GM19324 (cell line): ENCODE data around the gene HMGXB3.
"Not testable (repeated sequence)": the region's sequence is repeated elsewhere in the genome, so short reads cannot be mapped to it uniquely, and the experiment has no call there.

Experiments
- ATAC-seq: cut with Tn5 transposase; IDR thresholded peaks from one replicate; pipeline ENCODE4 v1.9.1; 2021; ENCODE audit warnings: mild to moderate bottlenecking, moderate library complexity; ENCODE audit not compliant: unreplicated experiment, low FRiP score

HMGXB3 gene

DNA sequence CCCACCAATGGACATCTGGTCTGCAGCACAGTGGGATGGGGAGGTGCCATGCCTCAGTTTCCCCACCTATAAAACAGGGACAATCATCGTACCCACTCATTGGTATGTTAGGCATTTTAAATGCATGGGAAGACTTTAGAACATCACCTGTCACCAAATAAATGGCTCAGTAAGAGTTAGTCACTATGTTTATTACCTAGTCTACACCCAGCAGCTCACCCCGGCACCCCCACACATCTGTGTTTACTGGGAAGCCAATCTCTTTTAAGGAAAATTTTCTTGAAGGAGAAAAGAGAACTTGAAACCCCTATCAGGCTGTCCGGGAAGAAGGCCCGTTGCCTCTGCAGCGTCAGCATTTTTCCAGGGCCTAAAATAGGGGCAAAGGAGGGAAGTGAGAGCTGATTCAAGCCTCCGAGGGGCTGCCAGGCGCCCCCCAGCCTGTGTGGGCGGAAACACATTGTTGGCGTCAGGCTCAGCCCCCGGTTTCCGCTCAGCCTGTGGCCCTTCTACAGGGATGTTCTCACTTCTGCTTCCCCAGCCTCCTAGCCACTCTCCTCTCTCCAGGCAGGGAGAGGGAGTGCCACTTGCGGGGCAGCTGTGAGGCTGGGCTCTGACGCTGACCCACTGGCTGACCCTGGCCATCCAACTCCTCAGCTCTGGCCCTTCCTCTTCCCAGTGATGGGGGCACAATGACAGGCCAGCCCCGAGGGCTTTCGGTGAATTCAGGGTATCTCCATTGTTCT lies 81.2 kb downstream of the HMGXB3 start:
- no peak for ATAC-seq

- ATAC-seq = no peak
Observed at GRCh38 chr5:150082374-150082773, 81.8 kb downstream of the HMGXB3 start.

DNA sequence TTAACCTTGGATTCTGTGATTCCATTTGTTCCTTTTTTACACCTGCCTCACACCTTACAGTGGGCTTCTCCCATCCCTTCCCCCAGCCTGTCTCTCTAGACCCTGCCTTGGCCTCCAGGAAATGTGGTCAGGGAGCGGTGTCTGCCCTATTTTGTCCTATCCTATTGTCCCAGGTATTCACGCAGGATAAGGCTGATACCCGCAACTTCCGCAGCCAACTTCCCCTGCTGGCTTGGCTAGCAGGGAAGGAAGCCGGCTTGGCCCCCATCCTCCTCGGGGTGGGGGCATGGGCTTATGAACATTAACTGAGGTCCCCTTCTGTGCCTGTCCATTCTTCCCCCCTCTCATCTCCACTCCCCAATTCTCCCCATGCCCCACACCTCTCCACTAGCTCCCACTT lies 82.3 kb downstream of the HMGXB3 start:
- ATAC-seq = no peak

DNA sequence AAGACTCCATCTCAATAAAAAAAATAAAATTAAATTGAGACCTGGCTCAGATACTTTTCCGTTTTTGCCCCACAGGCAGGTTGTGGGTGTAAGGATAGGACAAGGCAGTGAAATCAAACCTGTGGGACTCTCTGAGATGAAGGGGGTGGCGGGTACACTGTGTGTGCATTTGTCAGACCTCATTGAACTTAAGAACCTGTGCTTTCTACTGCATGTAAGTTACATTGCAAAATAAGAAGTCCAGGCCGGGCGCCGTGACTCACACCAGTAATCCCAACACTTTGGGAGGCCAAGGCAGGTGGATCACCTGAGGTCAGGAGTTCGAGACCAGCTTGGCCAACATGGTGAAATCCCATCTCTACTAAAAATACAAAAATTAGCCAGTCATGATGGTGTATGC lies 84.2 kb downstream of the HMGXB3 start:
- not testable (repeated sequence) for ATAC-seq

GRCh38 chr5:150085191-150085912 lies 84.8 kb downstream of the HMGXB3 start:
- ATAC-seq = no peak

DNA sequence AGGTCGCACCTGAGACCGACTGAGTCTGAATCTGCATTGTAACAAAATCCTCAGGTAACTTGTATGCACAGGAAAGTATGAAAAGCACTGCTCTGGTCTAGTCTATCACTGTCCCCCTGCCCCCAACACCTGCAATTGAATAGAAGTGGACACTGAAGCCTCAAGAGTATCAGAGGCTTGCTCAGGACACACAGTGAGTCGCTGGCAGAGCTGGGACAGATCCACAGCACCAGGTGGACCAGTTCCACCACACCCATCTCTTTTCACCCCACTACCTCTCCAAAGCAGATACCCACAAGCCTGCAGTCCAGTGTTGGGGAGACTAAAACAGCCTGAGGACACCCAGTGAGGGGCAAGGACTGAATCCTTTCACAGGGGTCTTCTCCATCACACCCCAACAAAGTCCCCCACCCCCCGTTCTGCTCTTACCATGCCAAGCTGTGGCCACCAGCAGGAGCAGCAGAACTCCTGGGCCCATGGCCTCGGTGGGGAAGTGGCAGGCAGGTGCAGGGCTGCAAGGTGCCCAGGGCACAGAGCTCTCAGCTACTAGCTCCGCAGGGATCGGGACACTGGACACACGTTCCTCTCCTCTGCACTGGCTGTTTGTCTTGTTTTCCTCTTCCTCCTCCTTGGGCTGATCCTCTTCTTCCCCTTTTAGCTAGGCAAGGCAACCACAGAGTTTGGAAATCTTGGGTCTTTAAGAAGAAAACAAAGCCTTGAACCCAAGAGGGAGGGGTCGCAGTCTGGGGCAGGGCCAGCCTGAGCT lies 85.6 kb downstream of the HMGXB3 start, which contains the start of gene CSF1R:
Gene CSF1R (minus strand): TSS at position 605 of the 766 bp plus-strand sequence. CDS start 127 bp downstream, at position 478.
- no peak for ATAC-seq

DNA sequence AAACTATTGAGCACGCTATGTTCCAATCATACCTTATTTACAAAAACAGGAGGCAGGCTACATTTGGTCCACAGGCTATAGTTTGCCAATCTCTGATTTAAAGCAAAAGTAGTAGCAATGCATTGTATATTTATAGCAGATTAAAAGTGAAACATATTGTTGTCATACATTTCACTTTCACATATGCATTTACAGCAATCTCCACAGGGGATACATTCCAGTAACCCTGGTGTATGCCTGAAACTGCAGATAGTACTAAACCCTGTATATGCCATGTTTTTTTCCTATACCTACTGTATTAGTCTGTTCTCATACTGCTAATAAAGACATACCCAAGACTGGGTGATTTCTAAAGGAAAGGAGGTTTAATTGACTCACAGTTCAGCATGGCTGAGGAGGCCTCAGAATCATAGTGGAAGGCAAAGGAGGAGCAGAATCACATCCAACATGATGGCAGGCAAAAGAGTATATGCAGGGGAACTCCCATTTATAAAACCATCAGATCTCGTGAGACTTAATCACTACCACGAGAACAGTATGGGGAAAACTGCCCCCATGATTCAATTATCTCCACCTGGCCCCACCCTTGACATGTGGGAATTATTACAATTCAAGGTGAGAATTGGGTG lies 91.7 kb downstream of the HMGXB3 start:
- no peak for ATAC-seq

- ATAC-seq = no peak
Observed at GRCh38 chr5:150097152-150097551, 96.6 kb downstream of the HMGXB3 start.

DNA sequence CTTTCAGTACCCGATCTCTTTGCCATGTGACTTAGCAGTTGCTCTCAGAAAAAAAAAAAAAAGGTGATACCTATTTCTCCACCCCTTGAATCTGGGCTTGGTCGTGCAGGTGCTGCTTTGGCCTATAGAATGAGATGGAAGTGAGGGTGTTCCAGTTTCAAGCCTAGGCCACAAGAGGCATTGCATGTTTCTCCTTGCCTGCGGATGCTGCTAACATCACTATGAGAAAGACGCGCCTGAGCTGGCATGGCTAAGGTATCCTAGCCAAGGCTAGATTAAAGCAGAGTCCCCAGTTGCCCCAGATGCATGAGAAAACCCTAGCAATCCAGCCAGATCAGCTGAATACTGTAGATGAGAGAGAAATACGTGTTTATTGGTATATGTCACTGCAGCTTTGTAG lies 100.5 kb downstream of the HMGXB3 start:
- ATAC-seq = no peak
